ENCODE results near the gene SYAP1. TPM values are rescaled to one million over a fixed set of nuclear protein-coding genes. Genes with fewer than 3 reads are reported as not detected.

The SYAP1 gene
- total and polyA plus RNA-seq, 4 donors: 13.2 to 36.3 (median 20.9) TPM

DNA sequence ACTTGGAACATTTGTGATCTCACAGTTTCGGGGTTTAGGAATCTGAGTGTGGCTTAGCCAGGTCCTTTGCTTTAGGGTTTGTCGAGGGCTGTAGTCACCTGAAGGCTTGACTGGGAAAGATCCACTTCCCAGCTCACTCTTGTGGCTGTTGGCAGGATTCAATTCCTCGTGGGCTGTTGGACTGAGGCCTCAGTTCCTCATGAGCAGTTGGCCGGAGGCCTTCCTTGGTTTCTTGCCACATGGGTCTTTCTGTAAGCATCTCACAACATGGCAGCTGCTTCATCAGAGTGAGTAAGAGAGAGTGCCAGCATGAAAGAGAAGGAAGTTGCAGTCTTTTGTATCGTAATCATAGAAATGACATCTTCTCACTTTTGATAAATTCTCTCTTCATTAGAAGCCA lies 77.9 kb downstream of the SYAP1 start:
- peak in 1 of 2 donors; percentile 55 for DNase-seq
- intact Hi-C loops (cut with DNase I): no loop called here
- no peaks in the 10 kb centered on the region for H3K9me3 ChIP-seq (ENCODE audit: control insufficient read depth, low read length)
- 24 to 55% methylated on average over 5 of the region's 5 CpGs for WGBS, 2 donors
- H3K4me3 ChIP-seq (ENCODE audit: low read length in 2 of 2): no peak overlapping the region
- H3K4me1 ChIP-seq (ENCODE audit: control insufficient read depth in 1 of 2, insufficient read depth in 2 of 2, low read length in 2 of 2): no peaks in the 10 kb centered on the region
- ATAC-seq (ENCODE audit: low FRiP score): no peak
- no peaks in the 10 kb centered on the region for H3K27me3 ChIP-seq (ENCODE audit: control insufficient read depth in 1 of 2, insufficient read depth in 2 of 2, low read length in 1 of 2)
- peaks cover 0 to 3% of the 10 kb centered on the region in 2 donors for H3K36me3 ChIP-seq (ENCODE audit: control insufficient read depth in 1 of 2, insufficient read depth in 2 of 2, low read length in 1 of 2)
- H3K27ac ChIP-seq (ENCODE audit: low read depth in 1 of 2, low read length in 2 of 2): no peak overlapping the region

DNA sequence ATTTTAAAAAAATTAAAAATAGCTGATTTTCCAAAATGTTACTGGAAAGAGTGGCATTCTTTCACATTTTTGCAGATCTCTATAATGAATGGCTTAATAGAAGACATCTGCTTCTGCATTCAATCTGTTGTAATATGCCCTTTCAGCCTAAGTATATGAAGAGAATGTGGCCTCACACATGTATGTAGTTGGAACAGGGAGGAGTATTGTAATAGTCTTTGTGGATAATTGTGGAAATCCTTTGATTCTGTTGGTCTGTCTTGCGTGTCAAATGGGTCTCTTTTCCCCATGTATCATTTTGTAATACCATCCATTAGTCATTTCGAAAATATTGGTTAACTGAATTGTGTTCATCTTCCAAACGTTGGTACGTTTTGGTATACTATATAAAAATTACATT lies 78.4 kb downstream of the SYAP1 start:
- Histone ChIP-seq H3K27me3 (ENCODE audit: control insufficient read depth in 1 of 2, insufficient read depth in 2 of 2, low read length in 1 of 2) (no peaks in the 10 kb centered on the region), H3K27ac (ENCODE audit: low read depth in 1 of 2, low read length in 2 of 2) (no peak overlapping the region), H3K9me3 (ENCODE audit: control insufficient read depth, low read length) (no peaks in the 10 kb centered on the region), H3K4me3 (ENCODE audit: low read length in 2 of 2) (no peak overlapping the region), H3K36me3 (ENCODE audit: control insufficient read depth in 1 of 2, insufficient read depth in 2 of 2, low read length in 1 of 2) (peaks cover 0 to 3% of the 10 kb centered on the region in 2 donors), H3K4me1 (ENCODE audit: control insufficient read depth in 1 of 2, insufficient read depth in 2 of 2, low read length in 2 of 2) (no peaks in the 10 kb centered on the region)
- intact Hi-C loops (cut with DNase I): no loop called here
- WGBS, 2 donors: 84 to 91% methylated on average over 4 of the region's 4 CpGs
- DNase-seq (no peak), ATAC-seq (ENCODE audit: low FRiP score) (no peak)

GRCh38 chrX:16804923-16805464 lies 85.6 kb downstream of the SYAP1 start:
- ATAC-seq (ENCODE audit: low FRiP score) (no peak), DNase-seq (no peak)
- 88 to 96% methylated on average over 7 to 8 of the region's 8 CpGs for WGBS, 2 donors
- Histone ChIP-seq H3K9me3 (ENCODE audit: control insufficient read depth, low read length) (no peaks in the 10 kb centered on the region), H3K4me1 (ENCODE audit: control insufficient read depth in 1 of 2, insufficient read depth in 2 of 2, low read length in 2 of 2) (no peaks in the 10 kb centered on the region), H3K36me3 (ENCODE audit: control insufficient read depth in 1 of 2, insufficient read depth in 2 of 2, low read length in 1 of 2) (no peaks in the 10 kb centered on the region), H3K27me3 (ENCODE audit: control insufficient read depth in 1 of 2, insufficient read depth in 2 of 2, low read length in 1 of 2) (no peaks in the 10 kb centered on the region), H3K4me3 (ENCODE audit: low read length in 2 of 2) (no peak overlapping the region), H3K27ac (ENCODE audit: low read depth in 1 of 2, low read length in 2 of 2) (no peak overlapping the region)
- intact Hi-C loops (cut with DNase I): no loop called here

GRCh38 chrX:16807548-16807947 lies 88.1 kb downstream of the SYAP1 start:
- intact Hi-C loops (cut with DNase I): no loop called here
- Histone ChIP-seq H3K27me3 (ENCODE audit: control insufficient read depth in 1 of 2, insufficient read depth in 2 of 2, low read length in 1 of 2) (no peaks in the 10 kb centered on the region), H3K36me3 (ENCODE audit: control insufficient read depth in 1 of 2, insufficient read depth in 2 of 2, low read length in 1 of 2) (no peaks in the 10 kb centered on the region), H3K4me1 (ENCODE audit: control insufficient read depth in 1 of 2, insufficient read depth in 2 of 2, low read length in 2 of 2) (no peaks in the 10 kb centered on the region), H3K4me3 (ENCODE audit: low read length in 2 of 2) (no peak overlapping the region), H3K27ac (ENCODE audit: low read depth in 1 of 2, low read length in 2 of 2) (no peak overlapping the region), H3K9me3 (ENCODE audit: control insufficient read depth, low read length) (no peaks in the 10 kb centered on the region)
- DNase-seq (no peak), ATAC-seq (ENCODE audit: low FRiP score) (no peak)

DNA sequence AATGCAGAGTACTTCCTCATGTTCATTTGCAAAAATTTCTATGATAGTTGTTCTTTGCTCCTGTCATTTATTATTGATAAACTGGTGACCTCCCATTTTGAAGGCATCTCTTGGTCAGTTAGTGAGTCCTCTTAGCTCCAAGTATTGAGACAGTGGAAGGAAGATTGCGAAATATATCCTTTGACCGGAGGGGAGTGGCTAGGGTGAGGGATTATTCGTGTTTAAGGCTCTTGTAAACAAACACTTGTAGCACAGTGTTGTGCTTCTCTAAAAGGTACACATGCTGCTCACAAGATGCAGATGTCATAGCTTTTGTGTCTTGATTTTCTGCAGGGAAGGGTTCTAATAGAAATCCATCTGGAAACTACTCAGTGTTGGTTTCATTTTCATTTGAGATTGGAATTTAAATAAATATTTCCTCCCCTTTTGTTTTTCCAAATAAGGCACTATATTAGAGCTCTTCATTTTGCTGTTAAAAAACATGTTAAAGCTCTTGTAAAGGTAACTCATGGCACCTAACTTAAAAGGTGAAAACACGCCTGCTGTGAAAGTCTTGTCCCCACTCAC lies 88.6 kb downstream of the SYAP1 start:
- peak overlapping the region in 1 of 2 donors; percentile 20 for H3K4me3 ChIP-seq (ENCODE audit: low read length in 2 of 2)
- no peaks in the 10 kb centered on the region for H3K27me3 ChIP-seq (ENCODE audit: control insufficient read depth in 1 of 2, insufficient read depth in 2 of 2, low read length in 1 of 2)
- H3K27ac ChIP-seq (ENCODE audit: low read depth in 1 of 2, low read length in 2 of 2): no peak overlapping the region
- no peaks in the 10 kb centered on the region for H3K9me3 ChIP-seq (ENCODE audit: control insufficient read depth, low read length)
- DNase-seq: no peak
- ATAC-seq (ENCODE audit: low FRiP score): peak; percentile 77
- no peaks in the 10 kb centered on the region for H3K36me3 ChIP-seq (ENCODE audit: control insufficient read depth in 1 of 2, insufficient read depth in 2 of 2, low read length in 1 of 2)
- no peaks in the 10 kb centered on the region for H3K4me1 ChIP-seq (ENCODE audit: control insufficient read depth in 1 of 2, insufficient read depth in 2 of 2, low read length in 2 of 2)
- WGBS, 2 donors: 52 to 67% methylated on average over 4 of the region's 4 CpGs
- intact Hi-C loops (cut with DNase I): no loop called here

DNA sequence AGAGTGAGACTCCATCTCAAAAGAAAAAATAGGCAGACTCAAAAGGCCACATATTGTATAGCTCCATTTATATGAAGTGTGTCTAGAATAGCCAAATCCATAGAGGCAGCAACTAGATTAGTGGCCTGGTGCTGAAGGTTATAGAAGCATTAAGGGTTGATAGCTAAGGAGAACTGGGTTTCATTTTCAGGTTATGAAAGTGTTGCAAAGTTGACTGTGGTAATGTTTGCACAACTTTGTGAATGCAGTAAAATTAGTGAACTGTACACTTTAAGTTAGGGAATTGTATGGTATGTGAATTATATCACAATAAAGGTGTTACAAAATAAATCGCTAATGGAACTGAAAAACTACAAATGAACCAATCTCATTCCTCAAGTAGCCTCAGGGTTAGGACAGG lies 95.2 kb downstream of the SYAP1 start:
- Histone ChIP-seq H3K36me3 (ENCODE audit: control insufficient read depth in 1 of 2, insufficient read depth in 2 of 2, low read length in 1 of 2) (no peaks in the 10 kb centered on the region), H3K9me3 (ENCODE audit: control insufficient read depth, low read length) (no peaks in the 10 kb centered on the region), H3K4me3 (ENCODE audit: low read length in 2 of 2) (no peak overlapping the region), H3K27ac (ENCODE audit: low read depth in 1 of 2, low read length in 2 of 2) (no peak overlapping the region), H3K4me1 (ENCODE audit: control insufficient read depth in 1 of 2, insufficient read depth in 2 of 2, low read length in 2 of 2) (no peaks in the 10 kb centered on the region), H3K27me3 (ENCODE audit: control insufficient read depth in 1 of 2, insufficient read depth in 2 of 2, low read length in 1 of 2) (no peaks in the 10 kb centered on the region)
- intact Hi-C loops (cut with DNase I): no loop called here
- DNase-seq: no peak
- 94 to 100% methylated on average over 1 of the region's 1 CpG for WGBS, 2 donors
- no peak for ATAC-seq (ENCODE audit: low FRiP score)

Other genes starting within 250 kb of the SYAP1 start
- not detected for gene S100G, start 69.5 kb upstream of the SYAP1 start, total RNA-seq
- 1 to 10 TPM in 1 of 2 donors, not detected in 1; 2.4 TPM for gene S100G, start 69.5 kb upstream of the SYAP1 start, polyA plus RNA-seq
- gene CTPS2, start 6.9 kb upstream of the SYAP1 start, total RNA-seq: 10 to 100 TPM; 11.8 to 17.6 TPM
- 10 to 100 TPM in 1 of 2 donors, 1 to 10 TPM in 1; 5.1 to 12.4 TPM for gene CTPS2, start 6.9 kb upstream of the SYAP1 start, polyA plus RNA-seq
- gene TXLNG, start 66.9 kb downstream of the SYAP1 start, total RNA-seq: 10 to 100 TPM in 1 of 2 donors, 1 to 10 TPM in 1; 9.4 to 11.8 TPM
- gene TXLNG, start 66.9 kb downstream of the SYAP1 start, polyA plus RNA-seq: 10 to 100 TPM in 1 of 2 donors, 1 to 10 TPM in 1; 3.6 to 11.2 TPM
- gene RBBP7, start 150.8 kb downstream of the SYAP1 start, total RNA-seq: 10 to 100 TPM; 89.4 to 97.5 TPM
- gene RBBP7, start 150.8 kb downstream of the SYAP1 start, polyA plus RNA-seq: 100 to 1,000 TPM in 1 of 2 donors, 10 to 100 TPM in 1; 66.9 to 159 TPM
- gene REPS2, start 227.0 kb downstream of the SYAP1 start, total RNA-seq: 1 to 10 TPM; 6.2 to 7.9 TPM
- gene REPS2, start 227.0 kb downstream of the SYAP1 start, polyA plus RNA-seq: 1 to 10 TPM; 1.1 to 1.9 TPM